H1 (cell line): ENCODE results near the gene MAPK4. TPM values are rescaled to one million over a fixed set of nuclear protein-coding genes. Genes with fewer than 3 reads are reported as not detected.

Source experiments
- CTCF ChIA-PET: fragments of 300-600 bp; sonication (Branson Sonifier 250); formaldehyde crosslinking; loops from one replicate; lab custom pipeline; 2021; ENCODE audit not compliant: partially characterized antibody; lab: Charles Lee
- POLR2A ChIA-PET: fragments of 300-600 bp; sonication (Branson Sonifier 250); formaldehyde crosslinking; loops from one replicate; lab custom pipeline; 2021; ENCODE audit warnings: inconsistent platforms; ENCODE audit not compliant: partially characterized antibody; lab: Charles Lee
- DNase-seq, 2 experiments: peaks; one replicate each; pipeline versions ENCODE4 v3.0.0 to v3.0.0-alpha.2; 2010 to 2022; ENCODE audit warnings: low spot score in 2 of 2, low read depth in 1 of 2, mixed read lengths in 1 of 2
- FAIRE-seq: peaks from 2 replicates; lab custom pipeline; 2011; peaks lifted over from hg19 to GRCh38; lab: Jason Lieb, UNC
- H2AFZ ChIP-seq: 2 replicates; pipeline ENCODE4 v1.8.1; 2012; ENCODE audit warnings: low read length, inconsistent platforms
- H2AK5ac ChIP-seq: 2 replicates; pipeline ENCODE4 v1.6.1; 2013; ENCODE audit warnings: low read depth, low read length
- H2BK120ac ChIP-seq: replicated peaks from 2 replicates; pipeline ENCODE3; 2013; ENCODE audit warnings: low read depth, low read length, inconsistent platforms
- H2BK12ac ChIP-seq: 2 replicates; pipeline ENCODE4 v1.6.1; 2013; ENCODE audit warnings: low read depth, low read length
- H2BK15ac ChIP-seq: 2 replicates; pipeline ENCODE4 v1.6.1; 2013; ENCODE audit warnings: low read length
- H2BK20ac ChIP-seq: 2 replicates; pipeline ENCODE4 v1.6.1; 2013; ENCODE audit warnings: low read length
- H2BK5ac ChIP-seq: 2 replicates; pipeline ENCODE4 v1.6.1; 2013; ENCODE audit warnings: low read depth, low read length
- H3K14ac ChIP-seq: 2 replicates; pipeline ENCODE4 v1.6.1; 2013; ENCODE audit warnings: inconsistent platforms; ENCODE audit not compliant: insufficient read length
- H3K18ac ChIP-seq: 2 replicates; pipeline ENCODE4 v1.6.1; 2013; ENCODE audit warnings: low read length; ENCODE audit errors: extremely low read depth
- H3K23ac ChIP-seq: 2 replicates; pipeline ENCODE4 v1.6.1; 2013; ENCODE audit warnings: inconsistent platforms; ENCODE audit not compliant: insufficient read length
- H3K23me2 ChIP-seq: 2 replicates; pipeline ENCODE4 v1.6.1; 2013; ENCODE audit warnings: low read depth, low read length
- H3K27ac ChIP-seq: 2 replicates; pipeline ENCODE4 v1.6.1; 2011; ENCODE audit warnings: low read depth, low read length, inconsistent platforms
- H3K27me3 ChIP-seq, 4 experiments: replicated peaks in 1 of 4; 1 replicate in 1 of 4; 2 replicates in 3 of 4; pipeline versions ENCODE4 v1.6.1 to v1.8.1; 2011 to 2013; ENCODE audit warnings: low read length in 3 of 4, mild to moderate bottlenecking in 3 of 4, inconsistent platforms in 2 of 4, mixed read lengths in 2 of 4, moderate library complexity in 1 of 4; ENCODE audit not compliant: control insufficient read depth in 3 of 4, insufficient read depth in 3 of 4; ENCODE audit errors: extremely low read depth in 1 of 4
- H3K36me3 ChIP-seq, 4 experiments: 2 replicates each; pipeline versions ENCODE4 v1.6.1 to v1.8.1; 2011 to 2013; ENCODE audit warnings: mild to moderate bottlenecking in 4 of 4, low read length in 3 of 4, moderate library complexity in 2 of 4, control low read depth in 1 of 4, inconsistent platforms in 1 of 4; ENCODE audit not compliant: insufficient read depth in 4 of 4, control insufficient read depth in 2 of 4
- H3K4ac ChIP-seq: replicated peaks from 2 replicates; pipeline ENCODE3; 2013; ENCODE audit warnings: low read length, low read depth, mixed read lengths, inconsistent platforms; ENCODE audit not compliant: insufficient read length
- H3K4me1 ChIP-seq, 4 experiments: replicated peaks in 1 of 4; 1 replicate in 1 of 4; 2 replicates in 3 of 4; pipeline versions ENCODE4 v1.6.1 to v1.8.1; 2011 to 2013; ENCODE audit warnings: low read length in 3 of 4, inconsistent platforms in 2 of 4, mixed read lengths in 1 of 4; ENCODE audit not compliant: insufficient read depth in 4 of 4, control insufficient read depth in 3 of 4
- H3K4me2 ChIP-seq, 2 experiments: 2 replicates each; pipeline versions ENCODE4 v1.6.1 to v1.8.1; 2011 to 2013; ENCODE audit warnings: low read depth in 2 of 2, low read length in 2 of 2, control low read depth in 1 of 2, inconsistent platforms in 1 of 2, mild to moderate bottlenecking in 1 of 2; ENCODE audit not compliant: insufficient read depth in 1 of 2
- H3K4me3 ChIP-seq, 4 experiments: fragments of 200-600, 300-600 bp in 1 of 4; sonication (generic), shearing (Covaris generic), sonication (Bioruptor Twin) in 1 of 4; 2 replicates each; pipeline versions ENCODE4 v1.5.1 to v1.8.1; 2011 to 2016; ENCODE audit warnings: low read length in 4 of 4, low read depth in 3 of 4, control low read depth in 2 of 4, inconsistent platforms in 2 of 4, mild to moderate bottlenecking in 2 of 4, mixed read lengths in 1 of 4, moderate library complexity in 1 of 4; ENCODE audit not compliant: insufficient read depth in 2 of 4; ENCODE audit errors: extremely low read depth in 1 of 4
- H3K56ac ChIP-seq: replicated peaks from 2 replicates; pipeline ENCODE3; 2013; ENCODE audit warnings: low read depth, mild to moderate bottlenecking, mixed read lengths, low read length, inconsistent platforms; ENCODE audit not compliant: insufficient read length
- H3K79me1 ChIP-seq: 2 replicates; pipeline ENCODE4 v1.6.1; 2013; ENCODE audit warnings: low read depth, low read length, control low read depth
- H3K79me2 ChIP-seq, 2 experiments: 2 replicates each; pipeline versions ENCODE4 v1.6.1 to v1.8.1; 2012 to 2013; ENCODE audit warnings: low read length in 2 of 2, mild to moderate bottlenecking in 2 of 2, inconsistent platforms in 1 of 2; ENCODE audit not compliant: insufficient read depth in 2 of 2, control insufficient read depth in 1 of 2
- H3K9ac ChIP-seq, 4 experiments: replicated peaks in 1 of 4; 1 replicate in 1 of 4; 2 replicates in 3 of 4; pipeline versions ENCODE4 v1.6.1 to v1.8.1; 2011 to 2013; ENCODE audit warnings: low read depth in 3 of 4, low read length in 3 of 4, control low read depth in 2 of 4, mild to moderate bottlenecking in 2 of 4, moderate library complexity in 2 of 4, inconsistent platforms in 1 of 4; ENCODE audit errors: extremely low read depth in 1 of 4
- H3K9me3 ChIP-seq, 2 experiments: 2 replicates each; pipeline versions ENCODE4 v1.6.1 to v1.8.1; 2012 to 2013; ENCODE audit warnings: mild to moderate bottlenecking in 2 of 2, moderate library complexity in 2 of 2, control low read depth in 1 of 2, inconsistent platforms in 1 of 2, low read depth in 1 of 2, low read length in 1 of 2, mixed read lengths in 1 of 2; ENCODE audit not compliant: insufficient read depth in 2 of 2
- H4K20me1 ChIP-seq, 2 experiments: replicated peaks in 1 of 2; 2 replicates each; pipeline versions ENCODE3 to v1.8.1; 2011 to 2013; ENCODE audit warnings: inconsistent platforms in 2 of 2, low read length in 2 of 2, mild to moderate bottlenecking in 1 of 2; ENCODE audit not compliant: insufficient read depth in 2 of 2, control insufficient read depth in 1 of 2
- H4K5ac ChIP-seq: 2 replicates; pipeline ENCODE4 v1.6.1; 2013; ENCODE audit warnings: low read length, low read depth, mixed read lengths, inconsistent platforms; ENCODE audit not compliant: insufficient read length
- H4K8ac ChIP-seq: 2 replicates; pipeline ENCODE4 v1.8.0; 2013; ENCODE audit warnings: mild to moderate bottlenecking, moderate library complexity, low read length, inconsistent platforms; ENCODE audit not compliant: insufficient read depth; ENCODE audit errors: extremely low read depth
- H4K91ac ChIP-seq: replicated peaks from 2 replicates; pipeline ENCODE3; 2013; ENCODE audit warnings: low read length, mixed read lengths, inconsistent platforms; ENCODE audit not compliant: insufficient read length
- CBX5 ChIP-seq: fragments of 300-800, 300-1000 bp; sonication (generic); IDR thresholded peaks from 2 replicates; pipeline ENCODE4 v1.7.1; 2016; ENCODE audit warnings: antibody characterized with exemption, low read length, low read depth
- KDM4A ChIP-seq: IDR thresholded peaks from one replicate; pipeline ENCODE4 v1.7.1; 2012; ENCODE audit warnings: low read depth, mild to moderate bottlenecking, moderate library complexity, low read length, inconsistent platforms; ENCODE audit not compliant: severe bottlenecking
- POU5F1 ChIP-seq: IDR thresholded peaks from 2 replicates; pipeline ENCODE4 v1.6.1; 2011; ENCODE audit warnings: low read depth, mild to moderate bottlenecking, low read length, moderate library complexity
- RFX5 ChIP-seq: IDR thresholded peaks from 2 replicates; pipeline ENCODE4 v1.6.1; 2011; ENCODE audit warnings: low read depth, low read length, improper control_type of control experiment, borderline replicate concordance
- SAP30 ChIP-seq: fragments of 300-600 bp; sonication (generic); IDR thresholded peaks from 2 replicates; pipeline ENCODE4 v1.7.1; 2012; ENCODE audit warnings: low read length, moderate library complexity, mild to moderate bottlenecking, inconsistent platforms; ENCODE audit not compliant: insufficient read depth, insufficient replicate concordance
- WGBS, 2 experiments: shearing (Covaris generic) in 1 of 2; methylation state at CpG; one replicate each; pipeline versions ENCODE4 v1.1.6 to v1.1.7; 2013 to 2015; ENCODE audit warnings: low lambda C conversion rate in 2 of 2, mixed read lengths in 2 of 2, inconsistent platforms in 1 of 2, low coverage in 1 of 2, missing lambda C conversion rate in 1 of 2; ENCODE audit not compliant: insufficient replicate concordance in 2 of 2, insufficient coverage in 1 of 2, insufficient read length in 1 of 2; ENCODE audit errors: extremely low coverage in 1 of 2, missing lambda C conversion rate in 1 of 2; 5-methylcytosine and 5-hydroxymethylcytosine counted together
- polyA plus RNA-seq, 7 experiments: library from polyadenylated mRNA; depleted of rRNA in 3 of 7; stranded (reverse) in 5 of 7; unstranded in 2 of 7; fragments of >200 nt in 5 of 7; fragments of 200-250 nt in 2 of 7; gene quantifications; 1 replicate in 5 of 7; 2 replicates in 1 of 7; 4 replicates in 1 of 7; pipeline versions ENCODE4 v1.2.1 to v1.2.3, GENCODE V29; 2011 to 2013; ENCODE audit warnings: missing spikeins in 2 of 7, mixed read lengths in 2 of 7
- total RNA-seq: library from RNA; stranded (reverse); fragmentation: NEBNext Ultra II Directional; extraction: Animal tissue kit (Norgen Biotek cat#: 25700); gene quantifications from 2 replicates; pipeline ENCODE4 v1.2.1, GENCODE V29; 2021

MAPK4 gene
- total and polyA plus RNA-seq, 2 of the 8 experiments (the other 6 are each of a cell fraction or from before 2014, with no cell fraction given): 3.2 to 3.7 TPM

DNA sequence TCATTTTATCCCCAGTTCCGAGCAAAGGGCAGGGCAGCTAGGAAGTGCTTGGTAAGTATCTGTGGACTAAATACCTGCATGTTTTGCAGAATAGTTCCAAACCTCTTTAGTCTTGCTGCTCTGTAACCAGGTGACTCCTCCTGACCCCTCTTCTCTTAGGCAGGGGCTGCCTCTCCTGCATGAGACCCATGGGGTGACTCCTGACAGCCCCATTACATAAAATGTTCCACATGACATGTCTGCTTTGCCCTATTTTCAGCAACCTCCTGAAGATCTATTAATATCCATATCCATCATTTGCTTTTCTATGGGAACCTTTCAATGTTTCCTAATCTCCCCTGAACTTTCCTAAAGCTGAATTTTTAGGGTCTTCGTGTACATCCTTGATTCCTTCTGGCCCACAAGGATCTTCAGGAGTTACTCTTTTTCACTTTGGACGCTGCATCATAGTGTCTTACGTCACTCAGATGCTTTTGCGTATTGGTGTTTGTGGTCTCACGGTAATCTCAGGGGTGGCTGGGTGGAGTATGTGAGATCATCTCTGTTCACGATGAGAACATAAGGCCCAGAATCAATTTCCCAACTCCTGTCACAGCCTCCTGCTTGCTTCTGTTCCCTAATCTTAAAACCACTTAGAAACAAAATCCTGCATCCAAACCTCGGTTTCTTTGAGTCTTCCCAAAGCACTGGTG, 76.6 kb downstream of the MAPK4 start:
- ChIA-PET CTCF (interaction anchor here (2.1 kb wide), 1 partner anchor 8 kb away, joined by 6 read pairs; no protein-coding TSS in a partner anchor), POLR2A (no interaction called here)
- no peaks in the 10 kb centered on the region for H4K20me1 ChIP-seq
- H3K4ac ChIP-seq: no peak overlapping the region
- FAIRE-seq (no peak), DNase-seq (no peak)
- no peak overlapping the region for H2BK120ac ChIP-seq
- no peak overlapping the region for H2AK5ac ChIP-seq
- 87% methylated on average over 8 of the region's 8 CpGs; no CpG with 5 or more reads in 1 of the 2 experiments for WGBS, 2 experiments
- H3K36me3 ChIP-seq: no peaks in the 10 kb centered on the region
- H3K4me2 ChIP-seq: no peak overlapping the region
- H2BK20ac ChIP-seq: no peak overlapping the region
- H2AFZ ChIP-seq: no peak overlapping the region
- no peak overlapping the region for H3K18ac ChIP-seq
- H3K27me3 ChIP-seq: no peaks in the 10 kb centered on the region; a peak in 1 of 7 replicates
- H4K5ac ChIP-seq: no peak overlapping the region
- no peak overlapping the region for H4K8ac ChIP-seq
- no peak overlapping the region for H3K27ac ChIP-seq
- no peak overlapping the region for H2BK5ac ChIP-seq
- H3K9ac ChIP-seq: no peak overlapping the region
- no peak overlapping the region for H2BK12ac ChIP-seq
- no peaks in the 10 kb centered on the region for H3K9me3 ChIP-seq
- H3K56ac ChIP-seq: no peak overlapping the region
- H3K4me1 ChIP-seq: peaks cover 0 to 2% (median under 1%) of the 10 kb centered on the region in 4 experiments; a peak in 2 of 7 replicates
- H3K79me1 ChIP-seq: no peaks in the 10 kb centered on the region
- no peak overlapping the region for H3K14ac ChIP-seq
- H2BK15ac ChIP-seq: no peak overlapping the region
- no peak overlapping the region for H3K4me3 ChIP-seq
- H3K23ac ChIP-seq: no peak overlapping the region
- H4K91ac ChIP-seq: no peak overlapping the region
- no peaks in the 10 kb centered on the region for H3K79me2 ChIP-seq
- no peaks in the 10 kb centered on the region; the same call in 1 of the 2 replicates for H3K23me2 ChIP-seq
- TF ChIP-seq POU5F1: no peak
- no peak for TF ChIP-seq KDM4A
- TF ChIP-seq RFX5: no peak
- no peak for TF ChIP-seq SAP30
- TF ChIP-seq CBX5: no peak
